ENCODE measurements around the gene CD48.

DNA sequence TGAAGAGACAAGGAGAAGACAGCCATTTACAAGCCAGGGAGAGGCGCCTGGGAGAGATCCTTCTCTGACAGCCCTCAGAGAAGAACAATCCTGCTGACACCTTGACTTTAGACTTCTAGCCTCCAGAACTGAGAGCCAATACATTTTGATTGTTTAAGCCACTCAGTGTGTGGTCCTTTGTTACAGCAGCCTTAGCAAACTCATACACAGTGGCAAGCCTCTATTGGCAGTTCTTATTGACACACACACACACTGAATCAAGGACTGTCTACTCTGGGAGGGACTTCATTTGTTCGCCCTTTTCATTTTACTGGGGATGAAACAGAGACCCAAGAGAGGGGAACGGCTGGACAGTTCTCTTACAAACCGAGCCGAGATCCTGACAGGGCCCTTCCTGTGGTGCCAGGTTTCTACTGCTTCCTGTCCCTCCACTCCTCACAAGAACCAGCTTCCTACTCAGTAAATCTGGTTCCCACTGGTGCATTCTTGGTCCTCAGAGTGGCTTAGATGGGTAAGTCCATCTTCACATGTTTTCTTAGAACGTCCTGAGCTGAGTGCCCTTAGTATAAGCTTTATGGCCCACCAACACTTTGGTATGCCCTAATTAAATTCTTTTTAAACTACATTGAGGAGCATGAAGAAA is 79.5 kb downstream of the CD48 start:
- TF ChIP-seq, protein P1, sequence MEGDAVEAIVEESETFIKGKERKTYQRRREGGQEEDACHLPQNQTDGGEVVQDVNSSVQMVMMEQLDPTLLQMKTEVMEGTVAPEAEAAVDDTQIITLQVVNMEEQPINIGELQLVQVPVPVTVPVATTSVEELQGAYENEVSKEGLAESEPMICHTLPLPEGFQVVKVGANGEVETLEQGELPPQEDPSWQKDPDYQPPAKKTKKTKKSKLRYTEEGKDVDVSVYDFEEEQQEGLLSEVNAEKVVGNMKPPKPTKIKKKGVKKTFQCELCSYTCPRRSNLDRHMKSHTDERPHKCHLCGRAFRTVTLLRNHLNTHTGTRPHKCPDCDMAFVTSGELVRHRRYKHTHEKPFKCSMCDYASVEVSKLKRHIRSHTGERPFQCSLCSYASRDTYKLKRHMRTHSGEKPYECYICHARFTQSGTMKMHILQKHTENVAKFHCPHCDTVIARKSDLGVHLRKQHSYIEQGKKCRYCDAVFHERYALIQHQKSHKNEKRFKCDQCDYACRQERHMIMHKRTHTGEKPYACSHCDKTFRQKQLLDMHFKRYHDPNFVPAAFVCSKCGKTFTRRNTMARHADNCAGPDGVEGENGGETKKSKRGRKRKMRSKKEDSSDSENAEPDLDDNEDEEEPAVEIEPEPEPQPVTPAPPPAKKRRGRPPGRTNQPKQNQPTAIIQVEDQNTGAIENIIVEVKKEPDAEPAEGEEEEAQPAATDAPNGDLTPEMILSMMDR (IDR thresholded peaks at IDR 0.05), result no peak
- no peak for TF ChIP-seq POLR2A (IDR thresholded peaks at IDR 0.05)
